ENCODE results near the gene ARAF. TPM values are rescaled to one million over a fixed set of nuclear protein-coding genes. Genes with fewer than 3 reads are reported as not detected.
"Not testable (repeated sequence)": the region's sequence is repeated elsewhere in the genome, so short reads cannot be mapped to it uniquely, and the experiment has no call there.

Gene ARAF
- total RNA-seq, 1 donor from 2014 or later, result 65.7 TPM

- no peak for DNase-seq
- ATAC-seq (ENCODE audit: poor library complexity), result no peak
- intact Hi-C loops (cut with DNase I), result no loop called here
Observed at GRCh38 chrX:47579537-47579936, 18.5 kb downstream of the ARAF start.

DNA sequence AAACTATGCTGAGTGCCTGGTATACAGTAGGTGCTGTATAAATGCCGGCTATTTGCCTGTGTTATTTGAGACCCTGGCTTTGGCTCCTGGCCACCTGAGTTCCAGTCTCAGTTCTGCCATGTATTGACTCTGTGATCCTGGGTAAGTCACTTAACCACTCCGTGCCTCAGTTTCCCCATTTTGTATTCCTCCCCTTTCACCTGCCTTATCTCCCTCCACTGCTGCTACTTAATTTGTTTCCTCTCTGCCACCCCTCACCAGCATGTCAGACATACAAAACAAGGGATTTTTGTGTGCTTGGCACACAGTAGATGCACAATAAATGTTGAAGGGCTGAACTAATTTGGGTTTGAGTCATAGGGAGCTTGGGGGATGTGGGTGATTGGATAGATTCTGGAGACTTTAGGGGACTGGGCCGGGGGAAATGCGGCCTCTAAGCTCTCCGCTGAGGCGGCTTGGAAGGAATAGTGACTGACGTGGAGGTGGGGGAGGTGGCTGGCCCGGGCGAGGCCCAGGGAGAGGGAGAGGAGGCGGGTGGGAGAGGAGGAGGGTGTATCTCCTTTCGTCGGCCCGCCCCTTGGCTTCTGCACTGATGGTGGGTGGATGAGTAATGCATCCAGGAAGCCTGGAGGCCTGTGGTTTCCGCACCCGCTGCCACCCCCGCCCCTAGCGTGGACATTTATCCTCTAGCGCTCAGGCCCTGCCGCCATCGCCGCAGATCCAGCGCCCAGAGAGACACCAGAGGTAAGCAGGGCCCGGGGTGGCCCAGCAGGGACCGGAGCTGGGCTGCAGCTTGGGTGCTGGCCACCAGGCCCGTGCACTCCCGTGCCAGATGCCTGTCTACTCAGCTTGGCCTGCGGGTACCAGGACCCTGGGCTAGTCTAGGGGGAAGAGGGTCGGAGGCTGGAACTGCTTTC, 21.0 kb downstream of the ARAF start, which contains the start of gene TIMP1:
Gene TIMP1 (plus strand): TSS at position 706 of the 917 bp plus-strand sequence. CDS start 980 bp downstream, outside the sequence.
- DNase-seq (peak; percentile 93), ATAC-seq (ENCODE audit: poor library complexity) (peak; percentile 94)
- intact Hi-C loops (cut with DNase I), result no loop called here

GRCh38 chrX:47583240-47583861, 22.3 kb downstream of the ARAF start:
- intact Hi-C loops (cut with DNase I), result no loop called here
- ATAC-seq (ENCODE audit: poor library complexity) (no peak), DNase-seq (no peak)

DNA sequence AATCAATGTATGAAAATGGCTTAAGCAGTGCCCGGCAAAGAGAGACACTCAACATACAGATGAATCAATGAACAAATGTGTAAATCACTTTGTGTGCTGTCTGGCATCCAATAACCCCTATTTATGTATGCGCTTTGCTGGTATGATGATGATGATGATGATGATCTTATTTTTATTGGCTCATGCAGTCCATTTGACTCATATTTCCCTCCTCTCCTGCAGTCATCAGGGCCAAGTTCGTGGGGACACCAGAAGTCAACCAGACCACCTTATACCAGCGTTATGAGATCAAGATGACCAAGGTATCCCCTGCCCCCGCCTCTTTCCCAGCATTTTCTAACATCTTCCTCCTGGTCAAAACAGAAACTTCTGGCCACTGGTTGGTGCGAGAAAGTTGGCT, 23.7 kb downstream of the ARAF start:
- no peak for DNase-seq
- intact Hi-C loops (cut with DNase I), result no loop called here
- no peak for ATAC-seq (ENCODE audit: poor library complexity)

- ATAC-seq (ENCODE audit: poor library complexity) (no peak), DNase-seq (no peak)
- intact Hi-C loops (cut with DNase I), result no loop called here
Observed at GRCh38 chrX:47585273-47585672, 24.3 kb downstream of the ARAF start.

DNA sequence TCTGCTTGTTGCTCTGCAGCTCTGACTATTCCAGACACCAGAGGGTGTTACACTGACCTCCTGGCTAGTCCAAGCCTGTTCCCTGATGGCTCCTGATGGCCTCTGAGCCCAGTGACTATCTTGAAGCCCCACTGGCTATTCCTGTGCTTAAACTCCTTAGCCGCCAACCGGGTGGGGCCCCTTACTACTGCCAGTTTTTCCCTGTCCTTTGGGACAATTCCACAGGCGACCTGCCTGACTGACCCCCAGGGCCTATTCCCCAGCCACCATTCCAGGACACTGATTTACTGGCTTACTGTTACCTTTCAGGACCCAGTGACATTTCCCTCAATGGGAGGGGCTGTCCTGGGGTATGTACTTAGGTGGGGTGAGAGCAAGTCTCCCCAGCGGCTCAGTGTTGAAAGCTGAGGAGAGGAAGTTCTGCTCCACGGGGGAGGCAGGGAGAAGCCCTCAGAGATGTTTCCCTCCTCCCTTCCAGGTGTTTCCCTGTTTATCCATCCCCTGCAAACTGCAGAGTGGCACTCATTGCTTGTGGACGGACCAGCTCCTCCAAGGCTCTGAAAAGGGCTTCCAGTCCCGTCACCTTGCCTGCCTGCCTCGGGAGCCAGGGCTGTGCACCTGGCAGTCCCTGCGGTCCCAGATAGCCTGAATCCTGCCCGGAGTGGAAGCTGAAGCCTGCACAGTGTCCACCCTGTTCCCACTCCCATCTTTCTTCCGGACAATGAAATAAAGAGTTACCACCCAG, 25.2 kb downstream of the ARAF start:
- intact Hi-C loops (cut with DNase I), result no loop called here
- ATAC-seq (ENCODE audit: poor library complexity) (no peak), DNase-seq (no peak)

DNA sequence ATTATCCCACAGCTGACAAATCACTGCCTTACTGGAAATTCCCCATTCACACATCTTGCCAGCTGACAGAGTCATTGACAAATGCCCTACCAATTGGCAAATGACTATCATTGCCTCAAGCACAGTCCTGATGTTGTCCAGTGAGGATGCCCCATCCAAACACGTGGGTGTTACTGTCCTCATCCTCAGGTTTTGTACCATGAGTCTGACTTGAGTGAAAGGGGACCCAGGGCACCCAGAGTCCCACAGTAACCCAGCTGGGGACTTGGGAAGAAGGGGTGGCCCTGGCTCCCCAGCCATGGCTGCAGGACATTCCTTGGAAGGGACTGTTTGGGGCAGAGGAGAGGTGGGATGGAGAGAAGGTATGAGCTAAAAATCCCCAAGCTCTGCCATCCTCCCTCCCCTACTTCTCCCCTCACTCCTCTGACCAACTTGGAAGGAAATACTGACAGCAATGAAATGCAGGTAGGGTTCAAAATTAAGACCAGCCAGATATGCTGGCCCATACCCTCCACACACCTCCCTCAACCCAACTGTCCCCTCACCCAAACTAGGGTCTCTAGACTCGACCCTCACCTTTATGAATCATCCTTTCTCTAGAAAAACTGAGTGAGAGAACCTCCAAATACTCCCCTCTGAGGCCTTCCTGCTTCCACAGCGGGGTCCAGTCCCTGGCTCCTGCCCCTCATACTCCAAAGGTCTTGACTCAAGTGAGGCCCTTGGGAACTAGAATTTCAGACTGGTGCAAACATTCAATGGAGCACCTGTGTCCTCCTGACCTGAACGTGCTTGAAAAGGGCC, 26.3 kb downstream of the ARAF start:
- ATAC-seq (ENCODE audit: poor library complexity) (no peak), DNase-seq (no peak)
- intact Hi-C loops (cut with DNase I), result no loop called here

DNA sequence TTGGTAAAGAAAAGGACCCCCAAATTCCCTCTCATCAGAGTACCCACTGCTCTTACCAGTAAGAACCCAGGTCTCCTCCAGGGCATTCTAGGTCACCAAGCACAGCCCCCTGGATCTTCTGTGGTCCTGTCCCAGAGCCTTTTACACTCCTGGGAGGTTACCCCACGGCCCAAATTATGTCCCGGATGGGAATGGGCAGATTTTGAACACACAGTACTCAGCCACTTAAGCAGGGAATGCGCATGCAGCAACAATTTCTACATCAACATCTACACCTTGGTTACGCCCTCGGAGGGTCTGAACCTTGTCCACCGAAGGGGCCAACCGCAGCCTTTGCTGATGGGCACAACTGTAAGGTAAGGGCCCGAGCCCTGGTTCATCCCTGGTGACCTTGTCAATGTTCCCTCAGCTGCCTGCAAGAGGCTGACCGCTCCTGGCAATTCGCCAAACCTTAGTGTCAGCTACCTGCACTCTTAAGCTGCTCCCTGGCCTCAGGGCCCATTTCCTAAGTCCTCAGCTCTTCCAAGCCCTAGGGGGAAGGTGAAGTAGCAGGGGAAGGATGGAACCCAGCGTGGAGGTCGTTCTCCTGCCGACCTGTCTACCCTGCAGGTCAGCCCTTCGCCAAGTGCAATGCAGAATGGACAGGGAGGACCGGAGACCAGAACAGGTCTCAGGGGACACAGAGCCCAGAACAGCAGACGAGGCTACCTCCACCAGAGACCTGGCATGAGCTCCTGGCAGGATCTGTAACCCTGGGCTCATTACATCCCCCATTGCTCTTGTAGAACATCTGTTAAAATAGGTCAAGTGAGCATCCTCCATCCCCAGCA, 27.1 kb downstream of the ARAF start:
- intact Hi-C loops (cut with DNase I), result no loop called here
- no peak for ATAC-seq (ENCODE audit: poor library complexity)
- no peak for DNase-seq

- DNase-seq, result no peak
- ATAC-seq (ENCODE audit: poor library complexity), result no peak
- intact Hi-C loops (cut with DNase I), result no loop called here
Observed at GRCh38 chrX:47590984-47591383, 30.0 kb downstream of the ARAF start.

DNA sequence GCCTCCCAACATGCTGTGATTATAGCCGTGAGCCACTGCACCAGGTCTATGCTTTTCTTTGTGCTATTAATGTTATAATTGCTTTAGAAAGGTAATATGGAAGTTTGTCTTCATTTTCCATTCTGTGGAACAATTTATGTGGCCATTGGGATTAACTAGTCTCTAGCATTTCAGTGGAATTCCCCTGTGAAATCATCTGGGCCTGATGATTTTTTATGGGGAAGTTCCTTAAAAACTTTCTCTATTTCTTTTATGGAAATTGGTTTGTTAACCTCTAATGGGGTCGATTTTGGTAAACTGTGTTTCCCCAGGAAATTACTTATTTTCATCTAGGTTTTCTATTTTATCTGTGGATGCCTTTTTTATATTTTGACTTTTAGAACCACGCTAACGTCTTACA, 32.5 kb downstream of the ARAF start:
- DNase-seq (no peak), ATAC-seq (ENCODE audit: poor library complexity) (no peak)
- intact Hi-C loops (cut with DNase I), result no loop called here

DNA sequence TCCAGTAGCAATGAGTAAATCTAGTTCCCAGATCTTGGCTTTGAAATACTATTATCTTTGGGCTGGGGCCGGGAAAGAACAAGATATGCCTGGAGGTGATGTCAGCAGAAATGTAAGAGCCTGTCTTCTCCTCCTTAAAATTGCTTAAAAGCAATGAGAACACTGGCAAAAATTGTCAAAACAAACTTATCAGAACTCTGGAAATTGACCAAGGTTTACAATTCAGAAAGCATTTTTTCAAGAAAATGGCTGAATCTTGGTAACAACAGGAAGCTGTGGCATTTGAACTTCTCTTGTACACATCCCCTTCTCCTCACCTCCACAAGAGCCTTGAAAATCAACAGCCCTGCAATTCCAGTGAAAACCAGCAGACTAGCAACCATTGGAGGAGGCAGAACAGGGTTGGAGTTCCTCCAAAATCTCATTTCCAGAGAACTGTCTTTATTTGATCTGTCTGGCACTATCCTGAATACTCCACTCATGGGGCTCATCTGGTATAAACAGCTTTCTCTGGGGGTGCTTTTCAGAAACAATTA, 34.8 kb downstream of the ARAF start:
- intact Hi-C loops (cut with DNase I), result no loop called here
- peak; percentile 57 for ATAC-seq (ENCODE audit: poor library complexity)

DNA sequence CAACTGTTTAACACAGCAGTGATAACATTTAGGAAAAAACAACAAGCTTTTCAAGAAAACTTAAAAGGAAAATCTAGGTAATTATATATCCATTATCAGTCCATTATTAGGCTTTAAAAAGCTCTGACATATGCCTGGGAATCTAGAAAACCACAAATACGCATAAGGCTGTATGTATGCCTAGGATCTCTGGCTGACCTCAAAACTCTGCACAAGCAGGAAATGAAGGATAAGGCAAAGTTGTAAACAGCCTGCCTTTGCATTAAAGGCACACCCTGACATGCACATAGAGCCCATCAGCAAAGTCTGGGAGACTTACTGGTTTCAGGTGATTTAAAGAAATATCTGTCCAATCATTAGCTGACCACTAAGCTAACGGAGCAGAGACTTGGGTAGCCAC, 35.3 kb downstream of the ARAF start:
- intact Hi-C loops (cut with DNase I), result no loop called here
- no peak for ATAC-seq (ENCODE audit: poor library complexity)
- no peak for DNase-seq

More for the DNA sequence above, 34.8 kb downstream of the ARAF start:
- no peak for DNase-seq

DNA sequence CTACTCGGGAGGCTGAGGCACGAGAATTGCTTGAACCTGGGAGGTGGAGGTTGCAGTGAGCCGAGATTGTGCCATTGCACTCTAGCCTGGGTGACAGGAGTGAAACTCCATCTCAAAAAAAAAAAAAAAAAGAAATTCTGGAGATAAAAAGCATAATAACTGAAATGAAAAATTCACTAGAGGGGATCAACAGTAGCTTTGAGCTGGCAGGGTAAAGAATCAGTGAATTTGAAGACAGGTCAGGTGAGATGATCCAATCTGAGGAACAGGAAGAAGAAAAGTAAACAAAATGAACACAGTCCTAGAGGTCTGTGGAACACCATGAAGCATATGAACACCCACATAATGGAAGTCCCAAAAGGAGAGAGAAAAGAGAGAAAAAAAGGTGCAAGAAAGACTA, 36.2 kb downstream of the ARAF start:
- DNase-seq (no peak), ATAC-seq (ENCODE audit: poor library complexity) (no peak)
- intact Hi-C loops (cut with DNase I), result no loop called here

GRCh38 chrX:47603125-47603524, 42.1 kb downstream of the ARAF start:
- DNase-seq; intact Hi-C loops (cut with DNase I); ATAC-seq (ENCODE audit: poor library complexity): not testable (repeated sequence)

GRCh38 chrX:47605024-47605423, 44.0 kb downstream of the ARAF start:
- DNase-seq (no peak), ATAC-seq (ENCODE audit: poor library complexity) (no peak)
- intact Hi-C loops (cut with DNase I), result no loop called here

DNA sequence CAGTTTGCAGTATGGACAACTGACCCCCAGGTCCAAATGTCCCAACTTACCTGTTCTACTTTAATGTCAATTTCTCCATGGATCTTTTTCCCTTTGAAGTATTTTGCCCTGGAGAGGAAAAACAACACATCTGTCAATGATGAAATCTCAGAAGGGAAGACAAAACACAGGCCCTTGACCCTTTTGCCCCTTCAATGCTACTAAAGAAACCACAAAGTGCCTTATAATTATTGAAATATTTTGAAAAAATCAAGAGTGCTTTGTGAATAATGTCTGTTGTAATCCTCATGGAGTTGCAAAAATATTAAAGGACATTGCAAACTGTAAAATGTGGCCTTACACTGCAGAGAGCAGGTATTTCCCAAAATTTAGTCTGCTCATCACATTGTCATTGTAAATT, 46.1 kb downstream of the ARAF start:
- intact Hi-C loops (cut with DNase I), result no loop called here
- DNase-seq (no peak), ATAC-seq (ENCODE audit: poor library complexity) (no peak)

DNA sequence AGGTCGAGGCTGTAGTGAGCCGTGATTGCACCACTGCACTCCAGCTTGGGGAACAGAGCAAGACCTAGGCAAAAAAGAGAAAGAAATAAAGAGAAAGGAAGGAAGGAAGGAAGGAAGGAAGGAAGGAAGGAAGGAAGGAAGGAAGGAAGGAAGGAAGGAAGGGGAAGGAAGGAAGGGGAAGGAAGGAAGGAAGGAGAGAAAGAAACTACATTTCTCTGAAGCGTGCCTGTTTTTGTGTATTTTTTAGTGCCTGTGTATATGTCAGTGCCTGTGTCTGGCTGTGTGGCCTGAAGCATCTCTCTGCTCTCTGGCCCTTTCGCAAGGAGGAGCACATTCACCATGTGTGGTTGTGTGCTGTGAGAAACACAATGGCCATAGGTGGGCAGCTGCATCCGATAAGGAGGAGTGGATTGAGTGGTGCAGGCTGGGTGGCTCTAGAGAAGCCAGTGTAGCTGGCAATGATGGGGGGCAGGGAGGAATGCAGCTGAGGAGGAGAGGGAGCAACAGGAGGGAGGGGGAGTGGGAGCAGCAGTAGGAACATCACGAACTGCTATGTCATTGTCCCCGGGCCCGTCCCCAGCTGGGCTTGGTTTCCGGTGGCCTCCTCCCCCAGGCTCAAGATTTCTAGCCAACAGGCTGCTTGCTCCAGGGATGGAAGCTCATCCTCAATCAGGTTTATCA, 47.3 kb downstream of the ARAF start:
- intact Hi-C loops (cut with DNase I), result no loop called here
- DNase-seq, result no peak
- ATAC-seq (ENCODE audit: poor library complexity), result no peak

All from Right ventricle myocardium superior (tissue), 1 donor.